HFFc6 (cell line): Measurements from ENCODE around the gene RAF1. TPM values are rescaled to one million over a fixed set of nuclear protein-coding genes. Genes with fewer than 3 reads are reported as not detected.

Experiments used
- DNase-seq: peaks from one replicate; pipeline ENCODE4 v3.0.0-alpha.2; 2018
- H3K27ac Mint-ChIP-seq: 2 replicates; pipeline ENCODE4 v1.8.0; 2020; ENCODE audit warnings: mild to moderate bottlenecking, mixed read lengths
- H3K27me3 Mint-ChIP-seq: 2 replicates; pipeline ENCODE4 v1.8.0; 2021; ENCODE audit warnings: mild to moderate bottlenecking, moderate library complexity, mixed read lengths; ENCODE audit not compliant: insufficient read depth
- H3K36me3 Mint-ChIP-seq: 2 replicates; pipeline ENCODE4 v1.8.0; 2021; ENCODE audit warnings: low read depth, mixed read lengths
- H3K4me1 Mint-ChIP-seq: 2 replicates; pipeline ENCODE4 v1.8.0; 2020; ENCODE audit warnings: low read depth, mixed read lengths
- H3K4me3 Mint-ChIP-seq: 2 replicates; pipeline ENCODE4 v1.8.0; 2020; ENCODE audit warnings: mild to moderate bottlenecking, moderate library complexity, mixed read lengths
- H3K9me3 Mint-ChIP-seq: 2 replicates; pipeline ENCODE4 v1.8.0; 2020; ENCODE audit warnings: mild to moderate bottlenecking, mixed read lengths
- CTCF ChIP-seq: fragments of 200-600 bp; sonication (generic); IDR thresholded peaks from 2 replicates; pipeline ENCODE4 v1.5.0; 2021; ENCODE audit warnings: antibody characterized with exemption, mild to moderate bottlenecking
- total RNA-seq, 6 experiments: library from RNA; stranded (reverse); fragmentation: NEBNext Ultra II Directional; extraction: Animal tissue kit (Norgen Biotek cat#: 25700); gene quantifications; 2 replicates in 1 of 6; 3 replicates in 5 of 6; pipeline ENCODE4 v1.2.3, GENCODE V29; 2021

The RAF1 gene
- total RNA-seq, 6 experiments from 2014 or later = 78.9 to 97.5 (median 86.8) TPM

- H3K27me3 Mint-ChIP-seq = peaks cover 3% of the 10 kb centered on the region
- peaks cover 25% of the 10 kb centered on the region for H3K4me1 Mint-ChIP-seq
- peak overlapping the region; percentile 40 for H3K27ac Mint-ChIP-seq
- DNase-seq = no peak
- peaks cover 52% of the 10 kb centered on the region for H3K36me3 Mint-ChIP-seq
- no peak for TF ChIP-seq CTCF
- no peaks in the 10 kb centered on the region for H3K9me3 Mint-ChIP-seq
- H3K4me3 Mint-ChIP-seq = no peak overlapping the region
Observed at GRCh38 chr3:12585970-12586369, 77.9 kb downstream of the RAF1 start.

GRCh38 chr3:12585181-12585580 lies 78.7 kb downstream of the RAF1 start:
- Mint-ChIP-seq H3K9me3 (no peaks in the 10 kb centered on the region), H3K27ac (no peak overlapping the region; the same call in 1 of the 2 replicates), H3K4me1 (peaks cover 30% of the 10 kb centered on the region), H3K27me3 (peaks cover 2% of the 10 kb centered on the region), H3K36me3 (peaks cover 45% of the 10 kb centered on the region), H3K4me3 (no peak overlapping the region)
- no peak for TF ChIP-seq CTCF
- DNase-seq = no peak

- DNase-seq = no peak
- no peaks in the 10 kb centered on the region for H3K9me3 Mint-ChIP-seq
- no peak overlapping the region for H3K27ac Mint-ChIP-seq
- TF ChIP-seq CTCF = no peak
- no peak overlapping the region for H3K4me3 Mint-ChIP-seq
- peaks cover 37% of the 10 kb centered on the region for H3K4me1 Mint-ChIP-seq
- H3K27me3 Mint-ChIP-seq = peaks cover 2% of the 10 kb centered on the region
- H3K36me3 Mint-ChIP-seq = peaks cover 51% of the 10 kb centered on the region
Observed at GRCh38 chr3:12584083-12584482, 79.8 kb downstream of the RAF1 start.

- peaks cover 37% of the 10 kb centered on the region for H3K4me1 Mint-ChIP-seq
Observed at GRCh38 chr3:12583280-12583679, 80.6 kb downstream of the RAF1 start.

GRCh38 chr3:12582730-12583129 lies 81.2 kb downstream of the RAF1 start:
- Mint-ChIP-seq H3K4me1 (peaks cover 37% of the 10 kb centered on the region), H3K9me3 (no peaks in the 10 kb centered on the region), H3K27me3 (peaks cover 2% of the 10 kb centered on the region), H3K4me3 (no peak overlapping the region), H3K36me3 (peaks cover 57% of the 10 kb centered on the region), H3K27ac (no peak overlapping the region)
- no peak for TF ChIP-seq CTCF
- DNase-seq = no peak

More at GRCh38 chr3:12583280-12583679, 80.6 kb downstream of the RAF1 start:
- no peaks in the 10 kb centered on the region for H3K9me3 Mint-ChIP-seq
- TF ChIP-seq CTCF = no peak
- DNase-seq = no peak
- peaks cover 2% of the 10 kb centered on the region for H3K27me3 Mint-ChIP-seq
- H3K4me3 Mint-ChIP-seq = no peak overlapping the region
- peaks cover 53% of the 10 kb centered on the region for H3K36me3 Mint-ChIP-seq
- no peak overlapping the region for H3K27ac Mint-ChIP-seq

GRCh38 chr3:12579905-12580304 lies 84.0 kb downstream of the RAF1 start:
- Mint-ChIP-seq H3K36me3 (peaks cover 57% of the 10 kb centered on the region), H3K27ac (peak overlapping the region; percentile 88), H3K27me3 (peaks cover 2% of the 10 kb centered on the region), H3K9me3 (no peaks in the 10 kb centered on the region), H3K4me1 (peaks cover 58% of the 10 kb centered on the region), H3K4me3 (peak overlapping the region; percentile 39)
- DNase-seq = peak; percentile 34
- TF ChIP-seq CTCF = no peak
